Measurements from ENCODE around the gene SLC12A8.

SLC12A8 gene

GRCh38 chr3:125121246-125122010, 91.1 kb downstream of the SLC12A8 start:
- intact Hi-C loops (cut with DNase I), result no loop called here
- no peak for DNase-seq

- peak in 9 of 10 donors; percentile 29 to 92 (median 65) for DNase-seq
- intact Hi-C loops (cut with DNase I), result no loop called here
These were observed 92.0 kb downstream of the SLC12A8 start for GRCh38 chr3:125120379-125121122.

DNA sequence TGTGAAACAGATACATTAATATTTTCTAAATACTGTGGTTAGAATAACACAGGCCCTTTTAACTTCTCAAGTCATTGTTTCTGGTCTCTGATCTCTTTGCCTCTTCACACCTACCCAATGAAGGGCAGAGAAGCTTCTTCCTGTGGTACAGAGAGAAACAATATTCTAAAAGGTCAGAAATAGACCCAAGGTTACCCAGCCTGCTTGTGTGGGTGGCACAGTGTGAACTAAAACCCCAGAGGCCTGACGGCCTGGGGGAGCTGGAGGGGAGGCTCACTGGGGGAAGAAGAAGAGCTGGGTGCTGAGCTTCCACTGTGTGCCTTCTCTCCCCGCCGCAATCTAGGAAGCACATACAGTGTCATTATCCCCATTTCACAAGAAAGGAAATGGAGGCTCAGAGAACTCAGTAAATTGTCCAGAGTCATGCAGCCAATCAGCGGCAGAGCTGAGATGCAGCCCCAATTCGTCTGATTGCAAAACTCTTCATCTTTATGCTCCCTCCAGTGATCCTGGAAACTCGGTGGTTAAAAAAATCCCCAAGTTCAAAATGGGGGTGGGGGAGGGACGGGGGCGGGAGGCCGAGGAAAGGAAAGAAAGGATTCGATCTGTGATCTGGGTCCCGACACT, 92.7 kb downstream of the SLC12A8 start:
- intact Hi-C loops (cut with DNase I), result no loop called here
- no peak for DNase-seq

DNA sequence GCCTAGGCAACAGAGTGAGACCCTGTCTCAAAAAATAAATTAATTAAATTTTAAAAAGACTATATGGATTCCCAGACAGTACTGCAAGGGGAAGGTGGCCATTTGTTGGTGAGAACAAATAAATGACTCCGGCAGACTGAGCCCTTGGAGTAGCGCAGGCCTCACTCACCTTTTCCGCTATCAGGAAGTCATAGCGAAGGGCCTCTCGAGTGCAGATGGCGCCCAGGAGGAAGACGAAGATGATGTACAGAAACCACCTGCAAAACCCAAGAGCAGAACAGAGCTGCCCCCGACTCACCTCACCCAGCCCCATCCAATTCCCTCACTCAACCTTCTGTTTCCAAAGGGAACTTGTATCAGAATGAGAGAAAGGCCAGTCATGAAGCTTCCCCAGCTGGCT, 93.9 kb downstream of the SLC12A8 start:
- DNase-seq, result no peak
- intact Hi-C loops (cut with DNase I), result no loop called here

DNA sequence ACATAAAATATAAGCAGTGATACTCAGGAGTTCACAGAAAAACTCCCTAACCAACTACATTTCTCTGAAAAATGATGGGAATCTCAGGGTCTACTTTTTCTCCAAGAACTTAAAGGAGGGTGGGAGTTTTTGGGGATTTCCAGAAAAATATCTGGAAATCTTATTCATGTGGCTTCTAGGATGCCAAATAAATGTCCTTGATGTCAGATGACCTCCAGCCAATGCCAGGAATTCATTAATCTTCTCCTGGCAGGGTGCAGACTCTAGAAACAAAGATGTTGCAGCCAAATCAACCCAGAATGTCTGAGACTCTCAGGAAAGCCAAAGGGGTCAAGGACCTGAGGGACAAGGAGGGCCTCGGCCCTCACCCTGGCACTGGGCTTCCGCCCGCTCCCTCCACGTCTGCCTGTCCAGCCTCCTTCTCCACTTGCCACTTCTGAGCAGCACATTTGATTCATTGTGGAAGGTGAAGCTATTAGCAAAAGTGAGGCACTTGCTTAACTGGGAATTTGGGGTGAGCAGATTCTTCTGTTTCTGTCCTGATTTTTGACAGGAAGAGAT, 94.8 kb downstream of the SLC12A8 start:
- intact Hi-C loops (cut with DNase I), result no loop called here
- DNase-seq, result no peak

GRCh38 chr3:125116311-125117080, 96.1 kb downstream of the SLC12A8 start:
- intact Hi-C loops (cut with DNase I), result no loop called here
- DNase-seq, result no peak

- intact Hi-C loops (cut with DNase I), result no loop called here
These were observed 96.9 kb downstream of the SLC12A8 start for GRCh38 chr3:125115640-125116039.

GRCh38 chr3:125112981-125113380, 99.6 kb downstream of the SLC12A8 start:
- no peak for DNase-seq
- intact Hi-C loops (cut with DNase I), result no loop called here

More at GRCh38 chr3:125115640-125116039, 96.9 kb downstream of the SLC12A8 start:
- no peak for DNase-seq

DNA sequence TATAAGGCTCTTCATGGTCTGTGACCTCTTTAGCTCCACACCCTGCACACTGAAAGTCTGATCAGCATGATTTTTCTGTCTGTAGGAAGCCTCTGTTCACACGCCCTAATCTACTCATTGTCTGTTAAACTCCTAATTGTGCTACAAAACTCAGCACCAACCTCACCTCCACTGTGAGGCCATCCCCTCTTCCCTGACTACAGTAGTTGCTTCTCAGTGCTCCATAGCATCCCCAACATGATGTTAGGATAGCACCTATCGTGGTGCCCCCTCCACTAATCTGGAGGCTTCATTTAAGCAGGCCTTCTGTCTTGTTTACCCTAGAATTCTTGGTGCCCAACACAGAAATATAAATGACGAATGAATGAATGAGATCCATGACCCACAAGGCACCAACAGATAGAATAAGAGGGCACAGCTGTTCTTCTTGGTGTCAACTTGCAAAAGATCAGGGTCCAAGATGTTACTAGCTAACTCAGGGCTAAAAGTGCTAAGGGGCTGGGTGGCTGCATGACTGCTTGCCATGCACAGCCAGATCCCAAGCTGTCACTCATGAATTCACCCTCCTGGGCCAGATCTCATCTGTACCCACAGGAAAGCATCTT, 101.6 kb downstream of the SLC12A8 start:
- no peak for DNase-seq
- intact Hi-C loops (cut with DNase I), result no loop called here

DNA sequence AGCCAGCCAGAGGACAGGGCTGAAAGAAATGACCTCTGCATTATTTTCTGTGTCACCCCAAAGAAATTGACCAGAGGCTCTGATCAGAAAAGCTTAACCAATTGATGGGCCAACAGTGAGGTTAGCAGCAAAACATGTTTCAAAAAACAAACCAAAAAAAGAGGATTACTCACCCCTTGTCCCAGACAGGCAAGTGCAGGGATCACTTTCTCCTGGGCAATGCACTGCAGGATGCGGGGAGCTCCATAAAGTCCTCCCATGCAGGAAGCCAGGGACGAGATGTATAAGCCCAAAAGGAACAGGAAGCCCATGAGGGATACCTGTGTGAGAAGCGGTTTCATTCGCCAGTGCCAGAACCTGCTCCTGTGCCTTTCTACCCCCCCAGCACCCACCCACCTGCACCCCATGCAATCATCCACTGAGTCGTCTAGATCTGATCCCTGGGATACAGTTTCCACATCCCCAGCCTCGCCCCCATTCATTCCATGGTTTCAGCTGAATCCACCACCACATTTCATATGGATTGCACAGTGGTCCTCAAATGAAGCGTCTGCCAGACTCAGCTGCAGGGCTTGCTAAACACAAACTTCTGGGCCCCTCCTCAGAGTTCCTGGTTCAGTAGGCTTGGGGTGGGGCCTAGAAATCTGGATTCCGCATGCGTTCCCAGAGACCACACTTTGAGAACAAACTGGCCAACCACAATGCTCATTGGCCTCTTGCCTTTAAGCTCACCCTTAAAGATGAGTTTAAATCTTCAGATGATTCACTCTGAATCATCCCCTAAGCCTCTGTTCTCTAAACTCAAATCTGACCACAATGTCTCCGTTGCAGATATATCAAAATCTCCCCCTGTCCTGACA, 102.3 kb downstream of the SLC12A8 start:
- DNase-seq, result no peak
- intact Hi-C loops (cut with DNase I), result no loop called here

DNA sequence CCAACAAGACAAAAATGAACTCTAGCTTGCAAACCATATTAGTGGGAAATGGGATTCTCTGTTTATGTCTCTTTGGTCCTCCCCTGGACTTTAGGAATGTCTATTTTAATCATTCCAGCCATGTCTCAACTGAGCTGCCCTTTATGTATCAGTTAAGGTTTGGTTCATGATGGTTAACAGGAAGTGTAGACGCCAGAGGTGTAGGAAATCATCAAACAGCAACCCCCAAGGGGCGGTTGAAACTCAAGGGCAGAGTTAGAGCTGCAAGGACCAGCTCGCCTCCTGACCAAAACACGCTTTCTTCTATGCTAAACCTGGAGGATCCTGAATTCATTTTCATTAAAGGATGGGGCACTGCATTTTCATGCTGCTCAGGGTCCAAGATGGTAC, 103.0 kb downstream of the SLC12A8 start:
- no peak for DNase-seq
- intact Hi-C loops (cut with DNase I), result no loop called here

DNA sequence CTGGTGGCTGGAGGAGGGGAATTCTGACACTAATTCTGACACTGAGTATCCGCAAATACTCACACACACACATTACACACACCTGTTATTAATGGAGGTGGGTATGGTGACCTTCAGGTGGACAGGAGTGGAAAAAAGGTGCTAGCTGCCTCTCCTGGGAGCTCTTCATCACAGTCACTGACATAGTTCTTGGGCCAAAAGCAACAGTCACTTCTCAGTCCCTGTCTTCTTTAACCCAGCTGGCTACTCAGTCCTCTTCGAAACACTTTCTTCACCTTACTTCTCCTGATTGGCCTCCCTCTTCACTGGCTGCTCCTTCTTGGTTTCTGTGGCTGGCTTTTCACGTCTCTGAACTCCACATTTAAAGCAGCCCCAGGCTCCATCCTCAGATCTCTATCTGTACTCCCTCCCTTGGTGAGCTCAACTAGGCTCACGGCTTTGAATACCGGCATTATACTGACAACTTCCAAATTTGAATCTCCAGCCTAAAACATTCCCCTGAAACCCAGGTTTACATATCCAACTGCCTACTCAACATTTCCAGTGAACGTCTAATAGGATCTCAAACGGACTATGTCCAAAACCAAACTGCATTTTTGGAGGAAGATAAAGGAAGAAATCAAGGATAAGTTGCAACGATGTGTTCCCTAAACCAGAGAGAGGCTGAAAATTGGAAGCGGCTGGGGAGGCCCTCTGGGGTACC, 103.6 kb downstream of the SLC12A8 start:
- DNase-seq, result no peak
- intact Hi-C loops (cut with DNase I), result no loop called here

GRCh38 chr3:125107861-125108567, 104.5 kb downstream of the SLC12A8 start:
- peak in 1 of 10 donors; percentile 67 for DNase-seq

GRCh38 chr3:125107363-125107762, 105.2 kb downstream of the SLC12A8 start:
- DNase-seq, result peak in 1 of 10 donors; percentile 44
- intact Hi-C loops (cut with DNase I), result no loop called here

More at GRCh38 chr3:125107861-125108567, 104.5 kb downstream of the SLC12A8 start:
- intact Hi-C loops (cut with DNase I), result no loop called here

GRCh38 chr3:125105116-125105515, 107.4 kb downstream of the SLC12A8 start:
- DNase-seq, result no peak
- intact Hi-C loops (cut with DNase I), result no loop called here

DNA sequence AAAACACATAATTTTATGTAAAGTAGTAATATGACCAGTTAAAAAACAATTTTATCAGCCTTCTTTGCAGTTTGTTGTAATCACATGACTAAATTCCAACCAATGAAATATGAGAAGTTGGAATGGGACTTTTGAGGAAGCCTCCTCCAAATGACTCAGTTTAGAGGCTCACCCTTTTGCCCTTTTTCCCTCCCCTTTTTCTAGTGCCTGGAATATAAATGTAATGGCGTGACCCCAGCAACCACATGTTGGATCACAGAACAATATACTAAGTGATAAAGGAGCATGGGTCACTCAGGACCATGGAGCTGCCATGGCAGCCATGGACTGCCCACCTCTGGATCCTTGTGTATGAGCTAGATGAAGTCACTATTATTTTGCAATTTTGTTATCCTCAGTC, 107.9 kb downstream of the SLC12A8 start:
- intact Hi-C loops (cut with DNase I), result no loop called here
- DNase-seq, result no peak

- no peak for DNase-seq
- intact Hi-C loops (cut with DNase I), result no loop called here
These were observed 109.1 kb downstream of the SLC12A8 start for GRCh38 chr3:125103406-125103805.

DNA sequence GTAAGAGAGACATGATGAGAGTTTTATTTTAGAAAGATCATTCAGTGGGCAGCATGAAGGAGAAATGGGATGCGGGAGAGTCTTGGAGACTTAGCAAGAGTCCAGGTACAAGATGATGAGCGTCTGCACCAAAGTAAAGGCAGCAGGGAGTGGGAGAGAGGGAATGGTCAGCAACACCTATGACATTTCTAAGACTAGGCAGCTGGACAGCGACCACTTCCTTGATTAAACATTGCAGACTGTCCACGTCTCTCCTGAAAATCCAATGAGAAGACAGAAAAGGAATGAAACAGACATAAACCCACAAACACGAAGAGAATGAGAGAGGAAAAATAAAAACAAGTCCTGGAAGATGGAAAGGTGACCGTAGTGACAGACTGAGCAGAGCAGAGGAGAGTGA, 110.1 kb downstream of the SLC12A8 start:
- intact Hi-C loops (cut with DNase I), result no loop called here
- no peak for DNase-seq
